Loucy (cell line): ENCODE data around the gene HSPB8.

Experiments
- CTCF ChIP-seq: fragments of 200-600 bp; sonication (generic); conservative IDR thresholded peaks from 2 replicates; pipeline ENCODE4 v1.5.1; 2014; ENCODE audit warnings: mild to moderate bottlenecking, antibody characterized with exemption, low read length
- EZH2phosphoT487 ChIP-seq: fragments of 200-600 bp; IDR thresholded peaks from 2 replicates; pipeline ENCODE4 v1.6.1; 2018; ENCODE audit warnings: antibody characterized with exemption, mild to moderate bottlenecking, moderate library complexity, borderline replicate concordance

- TF ChIP-seq CTCF (no peak), EZH2phosphoT487 (no peak)
Observed at GRCh38 chr12:119181202-119181601, 2.5 kb downstream of the HSPB8 start.
